ENCODE data around the gene SAMD5. TPM values are rescaled to one million over a fixed set of nuclear protein-coding genes. Genes with fewer than 3 reads are reported as not detected.
A peak's percentile ranks its signal among the peaks of the same experiment; 100 is the strongest.

Gene SAMD5
- total and polyA plus RNA-seq, 10 of the 15 experiments (the other 5 are each of a cell fraction or from before 2014, with no cell fraction given), result 0.01 to 0.23 (median 0.05) TPM; not detected in 5

DNA sequence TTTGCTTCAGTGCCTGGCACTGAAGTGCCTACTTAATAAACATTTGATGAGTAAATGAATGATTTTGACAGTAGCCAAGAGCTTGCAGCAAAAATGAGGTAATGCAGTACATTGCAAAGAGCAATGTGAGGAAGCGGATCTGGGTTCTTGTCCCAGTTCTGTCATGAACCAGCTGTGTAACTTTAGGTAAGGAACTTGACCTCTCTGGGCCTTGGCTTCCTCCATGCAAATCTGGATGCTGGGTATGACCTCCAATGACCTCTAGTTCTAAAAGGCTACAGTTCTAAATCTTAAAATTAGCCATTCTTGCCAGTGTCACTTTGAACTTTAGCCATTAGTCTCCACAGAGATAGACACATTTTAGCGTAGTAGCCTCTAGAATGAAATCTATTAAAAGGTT lies 3.6 kb upstream of the SAMD5 start (continued):
- no peak for TF ChIP-seq IRF3 (IDR thresholded peaks at IDR 0.05)
- TF ChIP-seq PRDM15 (CRISPR knock-in tag; IDR thresholded peaks at IDR 0.05), result no peak

DNA sequence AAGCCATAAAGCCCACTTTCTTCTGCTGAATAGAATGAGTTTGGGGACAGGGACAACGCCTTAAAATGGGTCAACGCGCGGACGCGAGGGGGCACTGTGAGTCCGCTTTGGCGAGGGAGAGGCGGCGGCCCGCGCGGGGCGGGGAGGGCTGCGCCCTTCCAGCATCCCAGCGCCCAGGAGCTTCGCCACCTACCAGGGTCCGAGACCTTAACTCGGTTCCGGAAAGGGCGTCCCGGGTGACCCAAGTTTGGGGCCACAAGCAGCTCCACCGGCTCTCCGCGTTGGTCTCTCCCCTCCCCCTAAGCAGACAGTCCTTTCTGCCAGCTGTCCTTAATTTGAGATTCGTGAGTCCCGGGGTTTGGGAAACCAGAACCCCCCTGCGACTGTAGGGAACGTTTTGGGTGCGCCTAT lies 1.8 kb upstream of the SAMD5 start:
- intact Hi-C loops (cut with micrococcal nuclease; ENCODE audit: unreplicated experiment) (loop anchor here (2.0 to 10.0 kb wide), 2 partner anchors 660 to 958 kb away; no protein-coding TSS in a partner anchor), in situ Hi-C loops (cut with MboI) (loop anchor here (10.0 kb wide), 1 partner anchor 658 kb away; no protein-coding TSS in a partner anchor)
- ChIA-PET SMC1A (ENCODE audit: uncharacterized antibody, unreplicated experiment) (no interaction called here), CTCF (interaction anchor here (0.6 to 0.9 kb wide), 4 partner anchors 10 to 958 kb away, joined by 3 to 4 read pairs (median 3); no protein-coding TSS in a partner anchor), RAD21 (ENCODE audit: unreplicated experiment) (interaction anchor here (0.8 kb wide), 1 partner anchor 659 kb away, joined by 5 read pairs; no protein-coding TSS in a partner anchor), POLR2A (interaction anchor here (0.6 kb wide), 1 partner anchor 34 kb away, joined by 10 read pairs; no protein-coding TSS in a partner anchor)
- H4K20me1 ChIP-seq (ENCODE audit: control insufficient read depth, insufficient read depth), result no peaks in the 10 kb centered on the region
- BruUV-seq (replicated peaks), result no TSS peak
- no peak overlapping the region for H3K9ac ChIP-seq (ENCODE audit: control insufficient read depth, insufficient read depth, low read length)
- TF ChIP-seq SMC3 (IDR thresholded peaks at IDR 0.05; ENCODE audit: borderline replicate concordance, low read length) (peak; percentile 48), YY1 (IDR thresholded peaks at IDR 0.05; ENCODE audit: low read depth, low read length) (0 out of 2 replicates have a peak, but pooled peaks have one; percentile 20), CTCF (IDR thresholded peaks at IDR 0.05 in 2 of 3, conservative IDR thresholded peaks at IDR 0.05 in 1 of 3; ENCODE audit: control insufficient read depth in 2 of 3, extremely low read depth in 1 of 3, insufficient read depth in 1 of 3, low read depth in 3 of 3, low read length in 3 of 3) (peak; percentile 45 to 51 (median 46); a peak in 5 of 6 replicates), RAD21 (IDR thresholded peaks at IDR 0.05; ENCODE audit: insufficient read depth, low read depth, low read length) (peak; percentile 65), YBX1 (IDR thresholded peaks at IDR 0.05) (no peak), MXI1 (IDR thresholded peaks at IDR 0.05; ENCODE audit: low read depth, low read length) (no peak), RAD51 (IDR thresholded peaks at IDR 0.05) (no peak), CBX3 (IDR thresholded peaks at IDR 0.05; ENCODE audit: borderline replicate concordance, low read depth) (no peak)
- no peak for FAIRE-seq
- no peak overlapping the region for H2AFZ ChIP-seq (ENCODE audit: control insufficient read depth, low read depth, low read length)
- H3K27ac ChIP-seq (ENCODE audit: control insufficient read depth, insufficient read depth), result no peak overlapping the region
- 4% methylated on average over 30 of the region's 30 CpGs for WGBS (ENCODE audit: insufficient coverage, insufficient replicate concordance, low lambda C conversion rate, missing lambda C conversion rate)
- no peaks in the 10 kb centered on the region for H3K4me1 ChIP-seq (ENCODE audit: control insufficient read depth, insufficient read depth, low read length)
- H3K36me3 ChIP-seq (ENCODE audit: control insufficient read depth in 2 of 2, insufficient read depth in 2 of 2, low read length in 1 of 2), result no peaks in the 10 kb centered on the region
- ATAC-seq, result peak; percentile 83
- H3K4me3 ChIP-seq, result no peak overlapping the region
- H3K79me2 ChIP-seq (ENCODE audit: control insufficient read depth, insufficient read depth, low read length), result no peaks in the 10 kb centered on the region
- no peak overlapping the region for H3K4me2 ChIP-seq (ENCODE audit: control insufficient read depth, insufficient read depth)
- DNase-seq (ENCODE audit: low read depth, low spot score), result no peak
- peaks cover 8 to 16% of the 10 kb centered on the region in 2 experiments for H3K27me3 ChIP-seq (replicated peaks in 1 of 2; ENCODE audit: control insufficient read depth in 2 of 2, insufficient read depth in 2 of 2, low read length in 1 of 2)
- no peaks in the 10 kb centered on the region for H3K9me3 ChIP-seq (replicated peaks; ENCODE audit: control insufficient read depth, insufficient read depth, low read length)
